ENCODE results near the gene HSF2.
"Not testable (repeated sequence)": the region's sequence is repeated elsewhere in the genome, so short reads cannot be mapped to it uniquely, and the experiment has no call there.

The HSF2 gene

DNA sequence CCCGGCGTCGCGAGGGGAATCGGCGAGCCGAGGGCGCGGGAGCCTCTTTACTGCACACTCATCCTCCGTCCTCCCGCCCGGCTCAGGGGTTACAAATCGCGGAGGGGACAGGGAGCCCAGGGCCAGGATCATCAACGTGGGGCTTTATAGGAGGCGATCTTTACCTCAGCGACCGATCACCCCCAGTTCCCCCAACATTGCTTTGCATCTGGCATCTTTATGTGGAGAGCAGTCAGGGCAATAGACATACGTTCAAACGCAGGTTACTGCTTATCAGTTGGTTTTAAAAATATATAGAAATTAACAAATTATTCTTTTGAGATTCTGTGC, 634 bp downstream of the HSF2 start:
- DNase-seq = no peak

DNA sequence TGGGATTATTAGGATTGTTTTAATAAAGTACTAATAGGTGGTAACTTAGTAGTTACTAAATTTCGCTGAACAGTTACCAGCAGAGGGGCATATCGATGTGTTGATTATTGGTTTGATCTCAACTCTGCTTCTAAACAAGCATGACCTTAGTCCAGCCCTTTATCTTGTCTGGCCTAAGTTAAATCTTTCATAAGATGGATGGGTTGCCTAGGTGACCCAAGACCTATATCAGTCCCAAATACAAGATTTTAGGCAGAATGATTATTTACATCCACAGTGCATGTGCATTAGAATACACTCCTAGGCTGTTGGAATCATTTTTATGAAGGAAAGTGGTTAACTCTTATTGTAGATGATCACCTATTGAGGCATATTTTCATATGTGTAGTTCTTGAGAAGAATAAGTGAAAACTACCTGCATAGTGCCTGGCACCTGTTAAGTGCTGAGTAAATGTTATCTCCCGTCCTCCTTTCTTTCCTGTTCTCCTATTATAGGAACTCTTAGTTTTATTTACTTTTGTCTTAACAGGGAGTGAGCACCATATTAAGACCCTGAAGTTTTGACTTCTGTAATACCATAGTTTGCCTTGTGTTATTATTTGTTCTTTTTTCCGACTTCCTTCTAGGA, 1.1 kb downstream of the HSF2 start:
- DNase-seq = no peak

DNA sequence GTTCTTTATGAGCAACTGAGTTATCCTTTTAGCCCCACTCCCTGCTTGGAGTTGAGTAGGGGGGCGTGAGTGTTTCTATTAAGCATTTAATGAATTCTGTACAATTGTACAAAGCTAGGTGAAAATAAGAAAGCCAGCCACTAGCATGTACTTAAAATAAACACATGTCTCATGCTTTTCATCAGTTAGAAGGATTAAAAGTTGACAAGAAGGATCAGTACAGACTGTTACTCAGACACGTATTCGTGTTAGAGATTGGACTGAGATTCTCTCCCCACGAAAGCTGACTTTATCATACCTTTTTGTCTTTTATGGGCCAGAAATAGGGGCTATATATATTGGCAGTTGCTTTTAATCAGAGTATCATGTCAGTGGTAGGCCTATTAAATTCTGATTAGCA, 1.7 kb downstream of the HSF2 start:
- no peak for DNase-seq

DNA sequence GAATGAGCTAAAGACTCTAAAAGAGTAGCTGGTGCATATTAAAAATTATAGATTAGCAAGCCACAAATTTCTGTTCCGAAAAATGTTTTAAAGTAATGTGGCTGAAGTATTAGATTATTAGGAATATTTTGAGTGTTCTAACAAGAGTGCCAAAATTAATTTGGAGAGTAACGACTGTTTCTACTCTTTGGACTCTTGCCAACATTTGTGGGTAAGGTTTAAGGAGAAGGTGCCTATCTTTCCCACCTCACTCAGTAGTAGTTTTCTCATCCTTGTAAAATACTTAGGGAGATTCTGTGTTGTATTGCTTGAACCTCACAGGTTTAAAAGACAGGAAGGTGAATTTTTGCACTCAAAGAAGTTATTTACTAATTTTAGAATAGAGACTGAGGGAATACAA, 5.0 kb downstream of the HSF2 start:
- no peak for DNase-seq

DNA sequence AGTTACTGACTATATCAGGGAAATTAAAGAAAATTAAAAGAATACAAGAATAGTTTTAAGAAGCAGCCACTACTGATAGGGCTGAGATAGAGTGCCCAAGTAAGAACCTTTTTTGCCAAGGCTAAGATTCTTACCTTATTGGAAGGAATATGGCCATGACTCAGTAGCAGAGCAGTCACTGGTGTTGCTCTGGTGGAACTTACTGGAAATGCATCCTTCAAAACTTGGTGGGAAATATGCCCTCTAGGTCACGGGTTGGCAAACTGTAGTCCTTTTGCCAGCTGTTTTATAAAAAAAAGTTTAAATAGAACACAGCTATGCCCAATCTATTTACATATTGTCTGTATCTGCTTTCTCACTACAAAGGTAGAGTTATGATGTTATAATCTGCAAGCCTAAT, 6.0 kb downstream of the HSF2 start:
- DNase-seq = no peak

DNA sequence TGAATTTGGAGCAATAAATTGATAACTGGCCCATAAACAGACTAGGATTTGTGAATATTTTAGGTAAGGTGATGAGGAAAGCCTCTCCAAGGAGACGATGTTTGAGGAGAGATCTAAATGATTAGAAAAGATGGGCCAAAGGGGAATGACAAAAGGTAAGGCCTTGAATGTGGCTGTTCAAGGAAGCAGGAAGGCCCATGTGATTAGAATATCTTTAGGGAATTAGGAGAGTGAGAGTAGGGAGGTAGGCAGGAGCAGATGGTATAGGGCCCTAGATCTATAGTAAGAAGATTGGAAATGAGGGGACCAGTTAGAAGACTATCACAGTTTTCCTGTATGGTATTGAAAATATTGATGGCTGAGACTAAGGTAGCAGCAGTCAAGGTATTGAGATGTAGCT, 6.7 kb downstream of the HSF2 start:
- no peak for DNase-seq

DNA sequence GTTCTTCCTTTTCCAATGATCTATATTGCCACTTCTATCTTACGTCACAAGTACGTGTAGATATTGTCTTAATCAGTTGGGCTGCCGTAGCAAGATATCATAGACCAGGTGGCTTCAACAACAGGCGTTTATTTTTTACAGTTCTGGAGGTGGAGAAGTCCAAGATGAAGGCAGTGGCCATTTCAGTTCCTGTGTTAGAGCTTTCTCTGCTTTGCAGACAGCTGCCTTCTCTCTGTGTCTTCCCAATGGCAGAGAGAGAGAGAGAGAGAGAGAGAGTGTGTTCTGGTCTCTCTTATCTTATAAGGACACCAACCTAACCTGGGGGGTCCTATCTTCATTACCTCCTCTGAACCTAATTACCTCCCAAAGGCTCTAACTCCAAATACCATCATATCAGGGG, 8.3 kb downstream of the HSF2 start:
- DNase-seq = no peak

DNA sequence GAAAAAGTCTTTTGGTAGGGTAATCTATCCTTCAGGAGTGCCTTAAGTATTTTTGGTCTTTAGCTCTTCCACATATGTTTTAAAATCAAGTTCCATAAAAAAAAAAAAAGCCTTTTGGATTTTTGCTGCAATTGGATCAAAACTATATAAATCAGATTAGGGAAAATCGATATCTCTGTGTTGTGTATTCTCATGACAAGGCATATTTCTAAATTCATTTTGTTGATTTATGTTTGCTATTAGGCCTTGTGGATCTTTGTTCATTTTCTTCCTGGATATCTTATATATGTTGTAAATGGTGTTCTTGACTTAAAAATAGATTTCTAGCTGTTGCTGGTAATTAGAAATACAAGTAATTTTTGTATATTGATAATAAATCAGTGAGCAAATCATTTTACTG, 8.8 kb downstream of the HSF2 start:
- DNase-seq = no peak

DNA sequence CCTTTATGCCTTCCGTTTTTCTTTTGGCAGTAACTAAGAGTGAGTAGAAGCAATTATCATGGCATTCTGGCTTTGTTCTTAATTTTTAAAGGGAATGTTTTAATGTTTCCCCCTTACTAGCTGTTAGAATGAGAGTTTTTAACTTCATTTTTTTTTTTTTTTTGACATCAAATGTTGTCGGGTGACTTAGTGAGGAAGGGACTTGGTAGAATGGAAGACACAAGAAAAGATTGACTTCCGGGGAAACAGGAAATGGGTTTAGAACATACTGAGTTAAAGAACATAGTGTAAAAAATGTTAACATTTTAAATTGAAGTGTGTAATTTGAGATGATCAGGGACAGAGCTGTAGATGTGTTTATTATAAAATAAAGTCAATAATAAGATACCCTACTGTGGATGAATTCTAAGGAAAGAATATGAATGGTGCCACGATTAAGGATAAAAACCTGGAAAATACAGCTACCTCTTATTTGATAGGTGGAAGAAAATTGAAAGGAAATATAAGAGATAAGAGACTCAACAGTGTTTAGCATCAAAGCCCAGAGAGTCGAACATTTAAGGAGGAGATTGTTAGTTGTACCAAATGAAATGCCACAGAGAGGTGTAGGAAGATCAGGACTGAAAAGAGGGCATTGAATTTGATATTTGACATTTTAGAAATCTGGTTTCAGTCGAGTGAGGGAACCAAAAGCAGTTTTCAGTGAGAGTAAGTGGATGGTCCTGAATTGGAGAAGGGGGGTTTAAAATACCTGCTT, 9.4 kb downstream of the HSF2 start:
- no peak for DNase-seq

DNA sequence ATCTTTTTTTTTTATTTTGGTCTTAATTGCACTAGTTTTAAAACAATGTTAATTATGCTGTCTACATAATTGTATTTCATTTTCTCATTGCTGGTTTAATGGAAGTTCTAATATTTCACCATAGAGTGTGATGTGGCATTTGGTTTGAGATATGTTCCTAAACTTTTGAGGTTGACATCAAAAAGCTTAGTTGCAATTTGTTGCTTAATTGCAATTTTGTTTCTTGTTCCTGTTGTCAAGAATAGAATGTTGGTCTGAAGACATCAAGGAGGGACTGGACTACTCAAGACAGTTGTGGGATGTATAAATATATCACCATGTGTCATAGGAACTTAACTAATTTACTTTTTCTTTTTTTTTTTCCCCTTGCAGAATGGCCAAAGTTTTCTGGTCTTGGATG, 12.5 kb downstream of the HSF2 start:
- DNase-seq = peak; percentile 30

DNA sequence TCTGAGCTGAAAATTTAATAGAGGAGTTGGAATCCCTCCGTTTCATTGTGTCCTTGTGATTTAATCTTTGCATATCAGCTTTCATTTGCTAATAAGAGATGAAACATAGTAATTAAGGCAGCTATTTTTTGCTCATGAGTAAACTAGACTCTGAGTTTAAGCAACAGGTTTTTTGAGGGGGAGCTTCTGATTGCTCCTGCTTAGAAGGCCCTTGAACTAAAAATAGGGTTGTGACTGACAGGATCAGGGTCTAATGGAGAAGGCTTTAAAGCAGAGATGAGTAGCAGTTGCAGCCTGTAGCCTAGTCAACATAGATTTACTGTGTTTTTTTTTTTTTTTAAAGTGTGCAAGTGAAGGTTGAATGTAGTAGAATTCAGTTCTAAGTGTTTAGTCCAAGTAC, 17.4 kb downstream of the HSF2 start:
- no peak for DNase-seq

DNA sequence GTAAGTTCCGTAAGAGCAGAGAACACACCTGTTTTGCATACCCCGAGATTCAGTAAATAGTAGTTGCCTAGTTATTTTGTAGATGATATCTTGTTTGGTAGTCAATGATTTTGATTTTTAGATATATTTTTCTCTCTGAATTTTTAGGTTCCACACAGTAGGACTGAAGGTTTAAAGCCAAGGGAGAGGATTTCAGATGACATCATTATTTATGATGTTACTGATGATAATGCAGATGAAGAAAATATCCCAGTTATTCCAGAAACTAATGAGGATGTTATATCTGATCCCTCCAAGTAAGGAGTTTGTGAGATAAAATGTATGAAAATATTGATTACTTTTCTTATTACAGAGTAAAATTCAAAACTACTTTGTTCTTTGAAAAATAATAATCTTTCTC, 22.6 kb downstream of the HSF2 start:
- DNase-seq = no peak

DNA sequence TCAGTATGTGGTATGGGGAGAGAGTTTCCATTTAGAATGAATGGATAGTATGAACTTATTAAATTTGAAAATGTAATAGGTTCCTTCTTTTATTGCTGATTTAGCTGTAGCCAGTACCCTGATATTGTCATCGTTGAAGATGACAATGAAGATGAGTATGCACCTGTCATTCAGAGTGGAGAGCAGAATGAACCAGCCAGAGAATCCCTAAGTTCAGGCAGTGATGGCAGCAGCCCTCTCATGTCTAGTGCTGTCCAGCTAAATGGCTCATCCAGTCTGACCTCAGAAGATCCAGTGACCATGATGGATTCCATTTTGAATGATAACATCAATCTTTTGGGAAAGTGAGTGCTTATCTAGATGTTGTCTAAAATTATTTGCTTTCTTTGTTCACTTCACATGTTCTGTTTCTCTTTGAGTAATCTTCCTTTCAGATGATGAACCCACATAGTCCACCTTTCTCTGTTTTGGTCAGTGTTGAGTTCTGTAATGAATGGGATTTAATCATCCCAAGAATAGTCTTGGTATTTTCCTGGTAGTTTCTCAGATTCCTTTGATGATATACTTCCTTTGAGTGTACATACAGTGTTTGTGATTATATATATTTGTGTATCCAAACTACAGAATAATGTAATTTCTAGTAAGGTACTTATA, 23.3 kb downstream of the HSF2 start:
- no peak for DNase-seq

DNA sequence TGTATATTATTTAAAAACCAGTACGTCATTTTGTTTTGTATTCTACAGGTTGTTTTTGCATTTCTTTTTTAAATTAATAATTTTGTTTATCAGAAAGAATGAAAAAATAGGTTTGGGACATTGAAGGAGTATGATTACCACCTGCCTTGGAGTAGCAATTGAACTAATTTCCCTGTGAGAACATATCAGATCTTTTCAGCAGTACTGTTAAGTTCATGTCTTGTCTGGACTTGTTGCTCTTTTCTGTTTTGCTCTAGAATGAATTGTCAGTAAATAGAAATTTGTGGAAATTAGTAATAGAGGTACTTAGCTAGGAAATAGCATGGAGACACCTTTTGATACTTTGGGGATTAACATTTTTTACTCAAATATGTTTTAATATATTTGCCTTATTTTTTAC, 24.3 kb downstream of the HSF2 start:
- no peak for DNase-seq

DNA sequence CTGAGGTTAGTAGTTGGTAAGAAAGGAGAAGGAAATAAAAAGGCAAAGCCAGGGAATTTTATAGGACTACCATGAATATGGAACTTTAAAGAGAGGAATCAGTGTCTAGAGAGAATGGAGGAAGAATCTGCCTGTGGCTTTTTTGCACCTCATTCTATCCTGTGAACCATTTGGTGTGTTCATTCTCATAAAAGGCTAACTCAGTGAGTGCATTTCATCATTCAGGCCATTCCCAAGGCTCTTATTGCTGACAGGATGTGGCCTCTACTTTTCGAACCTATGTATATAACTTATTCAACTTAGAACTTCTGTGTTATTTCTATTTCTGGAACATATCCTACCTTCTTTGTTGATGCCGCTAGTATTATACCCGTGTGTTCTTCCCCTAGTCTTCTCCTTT, 27.1 kb downstream of the HSF2 start:
- no peak for DNase-seq

DNA sequence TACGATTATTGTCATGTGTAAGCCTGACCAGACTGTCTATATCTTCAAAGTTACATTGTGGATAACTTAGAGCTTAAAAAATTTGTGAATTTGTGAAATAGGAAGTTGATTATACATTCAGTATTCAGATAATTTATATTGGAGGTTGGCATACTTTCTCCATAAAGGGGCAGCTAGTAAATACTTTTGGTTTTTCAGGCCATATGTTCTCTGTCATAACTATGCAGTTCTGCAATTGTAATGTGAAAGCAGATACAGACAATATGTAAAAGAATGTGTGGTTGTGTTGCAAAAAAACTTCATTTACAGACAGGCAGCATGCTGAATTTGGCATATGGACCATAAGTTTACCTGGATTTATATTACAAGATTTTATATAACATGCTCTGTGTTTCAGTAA, 29.3 kb downstream of the HSF2 start:
- no peak for DNase-seq

DNA sequence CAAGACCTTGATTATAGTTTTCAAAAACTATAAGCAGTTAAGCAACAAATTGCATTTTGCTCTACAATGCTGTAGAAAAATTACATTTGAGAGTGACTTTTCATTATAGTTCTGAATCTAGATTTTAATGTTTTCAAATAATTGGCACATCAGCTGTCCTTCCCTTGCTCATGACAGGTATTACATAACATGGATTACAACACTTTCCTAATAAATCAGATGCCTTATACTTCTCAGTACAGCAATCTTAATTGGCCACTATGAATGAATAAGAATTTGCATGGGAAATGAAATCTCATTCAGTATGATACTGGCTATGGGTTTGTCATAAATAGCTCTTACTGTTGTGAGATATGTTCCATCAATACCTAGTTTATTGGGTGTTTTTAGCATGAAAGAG, 29.9 kb downstream of the HSF2 start:
- DNase-seq = no peak

DNA sequence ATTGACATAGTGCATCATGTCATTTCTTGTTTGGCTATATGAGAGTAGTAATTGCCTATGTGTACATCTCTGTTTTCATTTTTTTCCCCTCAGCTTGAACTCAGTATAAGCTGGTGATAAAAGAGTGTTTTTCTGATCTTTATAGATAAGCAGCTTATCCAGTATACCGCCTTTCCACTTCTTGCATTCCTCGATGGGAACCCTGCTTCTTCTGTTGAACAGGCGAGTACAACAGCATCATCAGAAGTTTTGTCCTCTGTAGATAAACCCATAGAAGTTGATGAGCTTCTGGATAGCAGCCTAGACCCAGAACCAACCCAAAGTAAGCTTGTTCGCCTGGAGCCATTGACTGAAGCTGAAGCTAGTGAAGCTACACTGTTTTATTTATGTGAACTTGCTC, 32.3 kb downstream of the HSF2 start:
- DNase-seq = no peak

DNA sequence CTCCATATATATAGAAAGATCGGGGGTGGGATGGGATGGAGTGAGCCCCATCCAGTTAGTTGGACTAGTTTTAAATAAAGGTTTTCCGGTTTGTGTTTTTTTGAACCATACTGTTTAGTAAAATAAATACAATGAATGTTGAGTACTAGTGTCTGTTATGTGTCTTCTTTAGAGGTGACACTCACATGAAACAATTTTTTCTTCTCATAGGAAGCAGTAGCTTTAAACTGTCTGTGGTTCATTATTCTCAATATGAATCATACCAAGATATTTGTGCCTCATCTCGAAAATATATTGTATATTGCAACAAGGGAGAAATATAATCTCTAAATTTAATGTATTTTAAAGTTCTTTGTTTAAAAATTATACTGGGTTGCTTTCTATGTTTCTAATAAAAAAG, 33.4 kb downstream of the HSF2 start:
- no peak for DNase-seq

DNA sequence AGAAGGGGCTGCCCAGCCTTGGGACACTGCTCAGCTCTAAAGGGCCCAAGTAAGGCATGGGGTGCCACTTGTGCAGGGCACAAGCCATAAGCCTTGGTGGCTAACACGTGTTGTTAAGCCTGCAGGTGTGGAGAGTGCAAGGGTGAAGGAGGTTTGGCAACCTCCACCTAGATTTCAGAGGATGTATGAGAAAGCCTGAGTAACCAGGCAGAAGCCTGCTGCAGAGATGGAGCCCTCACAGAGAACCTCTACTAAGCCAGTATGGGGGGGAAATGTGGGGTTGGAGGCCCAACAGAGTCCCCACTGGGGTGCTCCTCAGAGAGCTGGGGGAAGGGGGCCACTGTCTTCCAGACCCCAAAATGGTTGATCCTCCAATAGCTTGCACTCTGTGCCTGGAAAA, 39.5 kb downstream of the HSF2 start:
- no peak for DNase-seq

DNA sequence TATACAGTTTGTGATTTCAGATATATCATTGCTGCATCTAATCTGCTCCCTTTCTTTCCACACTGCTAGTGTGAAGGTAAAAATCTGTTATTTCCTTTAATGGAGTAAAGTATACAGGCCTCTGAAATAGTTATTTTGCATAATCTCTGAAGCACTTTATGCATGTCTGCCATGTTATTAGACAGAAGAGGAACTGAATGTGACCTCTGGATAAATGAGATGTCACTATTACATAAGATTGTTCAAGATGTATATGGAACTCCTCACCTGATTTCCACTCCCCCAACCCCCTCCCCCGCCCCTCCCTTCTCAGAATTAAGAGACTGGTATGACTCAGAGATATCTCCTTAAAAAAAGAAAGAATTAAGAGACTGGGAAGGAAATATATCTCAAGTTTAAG, 45.8 kb downstream of the HSF2 start:
- DNase-seq = no peak

DNA sequence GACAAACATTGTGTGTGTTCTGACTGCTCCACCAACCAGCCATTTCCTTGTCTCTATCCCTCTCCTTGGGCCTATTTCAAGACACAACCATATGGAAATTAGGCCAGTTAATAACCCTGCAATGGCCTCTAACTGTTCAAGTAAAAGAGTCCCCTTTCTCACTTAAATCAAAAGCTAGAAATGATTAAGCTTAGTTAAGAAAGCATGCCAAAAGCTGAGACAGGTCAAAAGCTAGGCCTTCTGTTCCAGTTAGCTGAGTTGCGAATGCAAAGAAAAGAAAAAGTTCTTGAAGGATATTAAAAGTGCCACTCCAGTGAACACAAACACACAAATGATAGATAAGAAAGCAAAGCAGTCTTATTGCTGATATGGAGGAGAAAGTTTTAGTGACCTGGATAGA, 49.6 kb downstream of the HSF2 start:
- DNase-seq = no peak

DNA sequence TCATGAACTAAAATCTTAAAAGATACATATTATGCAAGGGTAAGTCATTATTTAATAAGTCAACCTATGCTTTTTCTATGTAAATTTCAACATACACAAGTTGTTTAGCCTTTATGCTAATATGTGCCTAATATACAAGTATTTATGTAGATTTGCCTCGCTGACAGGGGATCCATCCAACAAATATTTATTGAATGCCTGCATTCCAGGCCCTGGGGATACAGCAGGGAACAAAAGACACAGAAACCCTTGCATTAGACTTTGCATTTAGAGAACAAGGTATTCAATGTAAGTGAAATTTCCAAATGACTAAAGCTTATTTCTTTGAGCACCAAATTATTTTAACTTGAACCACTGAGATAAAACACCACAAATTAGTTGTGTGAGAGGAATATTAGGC, 53.1 kb downstream of the HSF2 start:
- DNase-seq = no peak

DNA sequence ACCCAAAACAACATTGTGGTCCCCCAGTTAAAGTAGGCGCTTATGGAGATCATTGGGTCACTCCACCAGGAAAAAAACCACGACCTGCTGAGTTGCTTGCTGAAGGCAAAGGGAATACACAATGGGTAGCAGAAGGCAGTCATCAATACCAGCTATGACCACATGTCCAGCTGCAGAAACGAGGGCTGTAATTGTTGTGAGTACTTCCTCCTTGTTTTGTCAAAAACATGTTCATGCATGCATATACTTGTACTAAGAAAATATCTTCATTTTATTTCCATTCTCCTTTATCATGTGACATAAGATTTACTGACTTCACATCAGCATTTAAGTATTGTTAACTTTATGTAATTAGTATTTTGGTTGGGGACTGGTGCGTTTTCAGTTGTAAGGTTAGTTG, 55.2 kb downstream of the HSF2 start:
- DNase-seq = no peak

DNA sequence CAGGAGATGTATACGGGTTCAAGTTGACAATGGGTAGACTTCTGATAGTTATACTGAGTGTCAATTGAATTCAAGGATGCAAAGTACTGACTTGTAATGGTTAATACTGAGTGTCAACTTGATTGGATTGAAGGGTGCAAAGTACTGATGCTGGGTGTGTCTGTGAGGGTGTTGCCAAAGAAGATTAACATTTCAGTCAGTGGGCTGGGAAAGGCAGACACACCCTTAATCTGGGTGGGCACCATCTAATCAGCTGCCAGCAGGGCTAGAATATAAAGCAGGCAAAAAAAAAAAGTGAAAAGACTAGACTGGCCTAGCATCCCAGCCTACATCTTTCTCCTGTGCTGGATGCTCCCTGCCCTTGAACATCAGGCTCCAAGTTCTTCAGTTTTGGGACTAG, 55.7 kb downstream of the HSF2 start:
- not testable (repeated sequence) for DNase-seq

Measured in suppressor macrophage treated with lipopolysaccharide for 4 hours (primary cell).